AG09319 (cell line): ENCODE results near the gene DNAJC11.
"Not testable (repeated sequence)": the region's sequence is repeated elsewhere in the genome, so short reads cannot be mapped to it uniquely, and the experiment has no call there.

Source experiments
- DNase-seq: peaks from one replicate; pipeline ENCODE4 v3.0.0-alpha.2; 2010; ENCODE audit warnings: low read depth; ENCODE audit errors: extremely low read depth
- CTCF ChIP-seq: IDR thresholded peaks from 2 replicates; pipeline ENCODE4 v1.5.1; 2011; ENCODE audit warnings: low read depth, mild to moderate bottlenecking, inconsistent platforms, low read length, moderate library complexity

The DNAJC11 gene

GRCh38 chr1:6701437-6702153, at the start of gene DNAJC11:
TSS of gene DNAJC11 (minus strand) at chr1:6701816. CDS start at chr1:6701800, 16 bp downstream.
- peak; percentile 62 for DNase-seq
- peak; percentile 45 for TF ChIP-seq CTCF

GRCh38 chr1:6750490-6750889, 48.9 kb upstream of the DNAJC11 start:
- DNase-seq = no peak
- TF ChIP-seq CTCF = no peak

- TF ChIP-seq CTCF = no peak
- DNase-seq = no peak
These were observed 46.1 kb upstream of the DNAJC11 start for GRCh38 chr1:6747674-6748073.

- DNase-seq = no peak
- TF ChIP-seq CTCF = no peak
These were observed 43.5 kb upstream of the DNAJC11 start for GRCh38 chr1:6745073-6745472.

- DNase-seq = peak; percentile 57
- TF ChIP-seq CTCF = no peak
These were observed 41.8 kb upstream of the DNAJC11 start for GRCh38 chr1:6743189-6744101.

- DNase-seq = not testable (repeated sequence)
These were observed 41.1 kb upstream of the DNAJC11 start for GRCh38 chr1:6742676-6743188.

- no peak for TF ChIP-seq CTCF
- no peak for DNase-seq
These were observed 37.5 kb upstream of the DNAJC11 start for GRCh38 chr1:6738987-6739676.
